MCF 10A (cell line): ENCODE results near the gene ACBD4. TPM values are rescaled to one million over a fixed set of nuclear protein-coding genes. Genes with fewer than 3 reads are reported as not detected.

Experiments
- BruUV-seq: library from RNA; stranded (reverse); fragments of 400-500 nt; replicated peaks from 2 replicates; lab custom pipeline; 2021; lab: Mats Ljungman, UMichigan
- CTCF ChIA-PET: fragments of 300-600 bp; sonication (Branson Sonifier 250); formaldehyde crosslinking; extraction: SDS; loops from one replicate; lab custom pipeline; 2021; ENCODE audit warnings: antibody characterized with exemption, inconsistent platforms; lab: Yijun Ruan, JAX
- POLR2A ChIA-PET: fragments of 300-600, 350-650 bp; sonication (Branson Sonifier 250); formaldehyde crosslinking; extraction: SDS; loops from one replicate; lab custom pipeline; 2020; ENCODE audit warnings: antibody characterized with exemption, inconsistent platforms; lab: Yijun Ruan, JAX
- DNase-seq: peaks from one replicate; pipeline ENCODE4 v3.0.0-alpha.2; 2018; ENCODE audit not compliant: unreplicated experiment
- H3K27ac Mint-ChIP-seq: one replicate; pipeline ENCODE4 v1.8.0; 2022; ENCODE audit warnings: mild to moderate bottlenecking, low read depth, mixed read lengths; ENCODE audit not compliant: unreplicated experiment
- H3K27me3 Mint-ChIP-seq: one replicate; pipeline ENCODE4 v1.8.0; 2022; ENCODE audit warnings: mixed read lengths; ENCODE audit not compliant: insufficient read depth, unreplicated experiment
- H3K36me3 Mint-ChIP-seq: one replicate; pipeline ENCODE4 v1.8.0; 2022; ENCODE audit warnings: mild to moderate bottlenecking, moderate library complexity, mixed read lengths; ENCODE audit not compliant: insufficient read depth, unreplicated experiment
- H3K4me1 Mint-ChIP-seq: one replicate; pipeline ENCODE4 v1.8.0; 2022; ENCODE audit warnings: mixed read lengths; ENCODE audit not compliant: insufficient read depth, unreplicated experiment
- H3K4me3 Mint-ChIP-seq: one replicate; pipeline ENCODE4 v1.8.0; 2022; ENCODE audit warnings: mild to moderate bottlenecking, moderate library complexity, mixed read lengths; ENCODE audit not compliant: unreplicated experiment
- H3K9me3 Mint-ChIP-seq: one replicate; pipeline ENCODE4 v1.8.0; 2022; ENCODE audit warnings: mixed read lengths; ENCODE audit not compliant: unreplicated experiment
- CTCF ChIP-seq: fragments of 200-600 bp; IDR thresholded peaks from one replicate; pipeline ENCODE4 v1.8.0; 2022; ENCODE audit warnings: antibody characterized with exemption, mild to moderate bottlenecking; ENCODE audit not compliant: unreplicated experiment
- intact Hi-C: fragments of 100-400 bp; cut with micrococcal nuclease; formaldehyde crosslinking; loops from 2 replicates; pipeline ENCODE4 v1.14.1; 2022
- total RNA-seq: library from RNA; stranded (reverse); gene quantifications from 2 replicates; pipeline ENCODE4 v1.2.3, GENCODE V29; 2022

Gene ACBD4
- total RNA-seq, 1 experiment from 2014 or later: 7.8 TPM

GRCh38 chr17:45132320-45132571 lies 3.2 kb upstream of the ACBD4 start, which contains the start of gene PLCD3:
PLCD3 (minus strand) TSS chr17:45132515; CDS start chr17:45132410, 105 bp downstream.
- TF ChIP-seq CTCF: no peak
- Mint-ChIP-seq H3K27me3 (no peaks in the 10 kb centered on the region), H3K9me3 (no peaks in the 10 kb centered on the region), H3K4me1 (peaks cover 35% of the 10 kb centered on the region), H3K27ac (peak within 1 kb of the TSS; percentile 64), H3K4me3 (peak within 1 kb of the TSS; percentile 80), H3K36me3 (peaks cover 5% of the 10 kb centered on the region)
- intact Hi-C loops: loop anchor here (2.0 to 5.0 kb wide), 4 partner anchors 23 to 231 kb away; partner anchors contain the start of genes DCAKD and GFAP
- BruUV-seq: no TSS peak
- ChIA-PET CTCF (interaction anchor here (0.5 to 2.2 kb wide), 16 partner anchors 17 to 271 kb away, joined by 3 to 17 read pairs (median 4); partner anchors contain the start of gene NMT1), POLR2A (interaction anchor here (0.5 to 4.8 kb wide), 7 partner anchors 18 to 377 kb away, joined by 3 to 115 read pairs (median 5); partner anchors contain the start of genes HEXIM1 and NMT1)
- DNase-seq: no peak

GRCh38 chr17:45132572-45133463 lies 2.7 kb upstream of the ACBD4 start:
- peak overlapping the region; percentile 80 for H3K4me3 Mint-ChIP-seq
- TF ChIP-seq CTCF: peak; percentile 87
- BruUV-seq: TSS peak; percentile 43
- peaks cover 29% of the 10 kb centered on the region for H3K4me1 Mint-ChIP-seq
- POLR2A ChIA-PET: interaction anchor here (0.5 to 4.8 kb wide), 12 partner anchors 17 to 378 kb away, joined by 3 to 115 read pairs (median 4); partner anchors contain the start of genes HEXIM1 and NMT1
- H3K27me3 Mint-ChIP-seq: no peaks in the 10 kb centered on the region
- CTCF ChIA-PET: interaction anchor here (0.5 to 4.9 kb wide), 26 partner anchors 9 to 550 kb away, joined by 3 to 77 read pairs (median 3); partner anchors contain the start of gene NMT1
- intact Hi-C loops: loop anchor here (1.0 to 5.0 kb wide), 7 partner anchors 24 to 358 kb away; partner anchors contain the start of genes DCAKD and GFAP
- DNase-seq: peak; percentile 83
- H3K9me3 Mint-ChIP-seq: no peaks in the 10 kb centered on the region
- peaks cover 5% of the 10 kb centered on the region for H3K36me3 Mint-ChIP-seq
- peak overlapping the region; percentile 64 for H3K27ac Mint-ChIP-seq

GRCh38 chr17:45135978-45136791 lies 698 bp downstream of the ACBD4 start:
- no peaks in the 10 kb centered on the region for H3K9me3 Mint-ChIP-seq
- peaks cover 4% of the 10 kb centered on the region for H3K36me3 Mint-ChIP-seq
- no peaks in the 10 kb centered on the region for H3K27me3 Mint-ChIP-seq
- peaks cover 9% of the 10 kb centered on the region for H3K4me1 Mint-ChIP-seq
- peak overlapping the region; percentile 79 for H3K4me3 Mint-ChIP-seq
- intact Hi-C loops: loop anchor here (1.0 to 5.0 kb wide), 5 partner anchors 13 to 716 kb away; no protein-coding TSS in a partner anchor
- ChIA-PET CTCF (interaction anchor here (0.6 to 4.9 kb wide), 71 partner anchors 8 to 716 kb away, joined by 3 to 88 read pairs (median 6); partner anchors contain the start of genes FMNL1, HEXIM1 and HEXIM2), POLR2A (interaction anchor here (0.6 to 4.8 kb wide), 16 partner anchors 12 to 237 kb away, joined by 3 to 115 read pairs (median 6); partner anchors contain the start of genes EFTUD2, HEXIM1, HEXIM2 and NMT1)
- TSS peak; percentile 16 for BruUV-seq
- no peak for TF ChIP-seq CTCF
- no peak for DNase-seq
- peak overlapping the region; percentile 63 for H3K27ac Mint-ChIP-seq
